GM21367 (cell line): Measurements from ENCODE around the gene PFDN1.
"Not testable (repeated sequence)": the region's sequence is repeated elsewhere in the genome, so short reads cannot be mapped to it uniquely, and the experiment has no call there.

ENCODE experiments used
- ATAC-seq: cut with Tn5 transposase; IDR thresholded peaks from one replicate; pipeline ENCODE4 v1.9.1; 2021; ENCODE audit not compliant: unreplicated experiment

Gene PFDN1

GRCh38 chr5:140302786-140303639, at the start of gene PFDN1:
PFDN1 (minus strand) TSS chr5:140303101; CDS start chr5:140303073, 28 bp downstream.
- ATAC-seq, result peak; percentile 92

- ATAC-seq, result no peak
These were observed 48.9 kb upstream of the PFDN1 start for GRCh38 chr5:140351609-140352334.

GRCh38 chr5:140349244-140349643, 46.3 kb upstream of the PFDN1 start:
- ATAC-seq, result no peak

GRCh38 chr5:140348104-140348503, 45.2 kb upstream of the PFDN1 start:
- ATAC-seq, result no peak

GRCh38 chr5:140347360-140347759, 44.5 kb upstream of the PFDN1 start:
- ATAC-seq, result no peak

GRCh38 chr5:140346348-140347221, 43.7 kb upstream of the PFDN1 start, which contains the start of gene HBEGF:
HBEGF (minus strand) TSS chr5:140346603; CDS start chr5:140346328, 275 bp downstream.
- ATAC-seq, result peak; percentile 80

GRCh38 chr5:140345919-140346347, 43.0 kb upstream of the PFDN1 start:
- no peak for ATAC-seq

- ATAC-seq, result no peak
These were observed 42.0 kb upstream of the PFDN1 start for GRCh38 chr5:140344683-140345423.

GRCh38 chr5:140343849-140344248, 40.9 kb upstream of the PFDN1 start:
- not testable (repeated sequence) for ATAC-seq

GRCh38 chr5:140342896-140343295, 40.0 kb upstream of the PFDN1 start:
- no peak for ATAC-seq

- no peak for ATAC-seq
These were observed 39.4 kb upstream of the PFDN1 start for GRCh38 chr5:140342287-140342686.

- ATAC-seq, result no peak
These were observed 38.7 kb upstream of the PFDN1 start for GRCh38 chr5:140341591-140341990.

- no peak for ATAC-seq
These were observed 37.8 kb upstream of the PFDN1 start for GRCh38 chr5:140340605-140341121.

GRCh38 chr5:140339636-140340035, 36.7 kb upstream of the PFDN1 start:
- ATAC-seq, result no peak

GRCh38 chr5:140338908-140339307, 36.0 kb upstream of the PFDN1 start:
- ATAC-seq, result no peak

- ATAC-seq, result no peak
These were observed 35.4 kb upstream of the PFDN1 start for GRCh38 chr5:140338336-140338735.

GRCh38 chr5:140337880-140338279, 35.0 kb upstream of the PFDN1 start:
- no peak for ATAC-seq

GRCh38 chr5:140336388-140336787, 33.5 kb upstream of the PFDN1 start:
- no peak for ATAC-seq

GRCh38 chr5:140331638-140332037, 28.7 kb upstream of the PFDN1 start:
- ATAC-seq, result no peak
